ENCODE measurements around the gene AQP11.
"Not testable (repeated sequence)": the region's sequence is repeated elsewhere in the genome, so short reads cannot be mapped to it uniquely, and the experiment has no call there.

AQP11 gene

GRCh38 chr11:77630157-77630710 lies 40.5 kb downstream of the AQP11 start:
- 95 to 96% methylated on average over 3 to 4 of the region's 4 CpGs for WGBS, 2 experiments
- H3K36me3 ChIP-seq (ENCODE audit: control insufficient read depth, insufficient read depth, low read length): peaks cover 24% of the 10 kb centered on the region
- no peak overlapping the region for H3K27ac ChIP-seq (ENCODE audit: insufficient read depth, low read depth, low read length, poor library complexity, severe bottlenecking)
- H3K4me1 ChIP-seq (ENCODE audit: control insufficient read depth, insufficient read depth, low read length): no peaks in the 10 kb centered on the region
- no peaks in the 10 kb centered on the region for H3K9me3 ChIP-seq (ENCODE audit: control insufficient read depth, low read length)
- no peaks in the 10 kb centered on the region for H3K27me3 ChIP-seq (ENCODE audit: control insufficient read depth, insufficient read depth, low read length, poor library complexity, severe bottlenecking)
- no peak overlapping the region for H3K4me3 ChIP-seq (ENCODE audit: insufficient read depth, low read depth, low read length)

- not testable (repeated sequence) for H3K36me3 ChIP-seq (ENCODE audit: control insufficient read depth, insufficient read depth, low read length); H3K9me3 ChIP-seq (ENCODE audit: control insufficient read depth, low read length); H3K4me3 ChIP-seq (ENCODE audit: insufficient read depth, low read depth, low read length); H3K4me1 ChIP-seq (ENCODE audit: control insufficient read depth, insufficient read depth, low read length); H3K27ac ChIP-seq (ENCODE audit: insufficient read depth, low read depth, low read length, poor library complexity, severe bottlenecking); H3K27me3 ChIP-seq (ENCODE audit: control insufficient read depth, insufficient read depth, low read length, poor library complexity, severe bottlenecking)
- WGBS, 2 experiments: 89 to 93% methylated on average over 5 of the region's 5 CpGs
Observed at GRCh38 chr11:77633926-77634325, 44.2 kb downstream of the AQP11 start.

GRCh38 chr11:77636731-77637344 lies 47.1 kb downstream of the AQP11 start:
- no peak overlapping the region for H3K27ac ChIP-seq (ENCODE audit: insufficient read depth, low read depth, low read length, poor library complexity, severe bottlenecking)
- H3K4me1 ChIP-seq (ENCODE audit: control insufficient read depth, insufficient read depth, low read length): peaks cover 7% of the 10 kb centered on the region
- peak overlapping the region; percentile 79 for H3K4me3 ChIP-seq (ENCODE audit: insufficient read depth, low read depth, low read length)
- H3K27me3 ChIP-seq (ENCODE audit: control insufficient read depth, insufficient read depth, low read length, poor library complexity, severe bottlenecking): no peaks in the 10 kb centered on the region
- WGBS, 2 experiments: 9 to 13% methylated on average over 12 to 14 of the region's 14 CpGs
- H3K36me3 ChIP-seq (ENCODE audit: control insufficient read depth, insufficient read depth, low read length): peaks cover 3% of the 10 kb centered on the region
- no peaks in the 10 kb centered on the region for H3K9me3 ChIP-seq (ENCODE audit: control insufficient read depth, low read length)

GRCh38 chr11:77637345-77638165 lies 47.8 kb downstream of the AQP11 start, which contains the start of gene CLNS1A:
Gene CLNS1A (minus strand): TSS chr11:77637794. CDS start chr11:77637714, 80 bp downstream.
- 1% methylated on average over 41 of the region's 41 CpGs for WGBS, 2 experiments
- Histone ChIP-seq H3K36me3 (ENCODE audit: control insufficient read depth, insufficient read depth, low read length) (peaks cover 3% of the 10 kb centered on the region), H3K27ac (ENCODE audit: insufficient read depth, low read depth, low read length, poor library complexity, severe bottlenecking) (peak within 1 kb of the TSS; percentile 78), H3K4me1 (ENCODE audit: control insufficient read depth, insufficient read depth, low read length) (peaks cover 7% of the 10 kb centered on the region), H3K4me3 (ENCODE audit: insufficient read depth, low read depth, low read length) (peak within 1 kb of the TSS; percentile 79), H3K27me3 (ENCODE audit: control insufficient read depth, insufficient read depth, low read length, poor library complexity, severe bottlenecking) (no peaks in the 10 kb centered on the region), H3K9me3 (ENCODE audit: control insufficient read depth, low read length) (no peaks in the 10 kb centered on the region)

- no peak overlapping the region for H3K27ac ChIP-seq (ENCODE audit: insufficient read depth, low read depth, low read length, poor library complexity, severe bottlenecking)
- no peaks in the 10 kb centered on the region for H3K9me3 ChIP-seq (ENCODE audit: control insufficient read depth, low read length)
- no peaks in the 10 kb centered on the region for H3K4me1 ChIP-seq (ENCODE audit: control insufficient read depth, insufficient read depth, low read length)
- H3K36me3 ChIP-seq (ENCODE audit: control insufficient read depth, insufficient read depth, low read length): no peaks in the 10 kb centered on the region
- WGBS, 2 experiments: 91 to 94% methylated on average over 2 of the region's 2 CpGs
- H3K27me3 ChIP-seq (ENCODE audit: control insufficient read depth, insufficient read depth, low read length, poor library complexity, severe bottlenecking): no peaks in the 10 kb centered on the region
- H3K4me3 ChIP-seq (ENCODE audit: insufficient read depth, low read depth, low read length): no peak overlapping the region
Observed at GRCh38 chr11:77642228-77642627, 52.5 kb downstream of the AQP11 start.

GRCh38 chr11:77644887-77645286 lies 55.1 kb downstream of the AQP11 start:
- no peak overlapping the region for H3K27ac ChIP-seq (ENCODE audit: insufficient read depth, low read depth, low read length, poor library complexity, severe bottlenecking)
- no peaks in the 10 kb centered on the region for H3K36me3 ChIP-seq (ENCODE audit: control insufficient read depth, insufficient read depth, low read length)
- H3K4me1 ChIP-seq (ENCODE audit: control insufficient read depth, insufficient read depth, low read length): no peaks in the 10 kb centered on the region
- no peaks in the 10 kb centered on the region for H3K9me3 ChIP-seq (ENCODE audit: control insufficient read depth, low read length)
- 93 to 100% methylated on average over 1 of the region's 1 CpG for WGBS, 2 experiments
- no peak overlapping the region for H3K4me3 ChIP-seq (ENCODE audit: insufficient read depth, low read depth, low read length)
- no peaks in the 10 kb centered on the region for H3K27me3 ChIP-seq (ENCODE audit: control insufficient read depth, insufficient read depth, low read length, poor library complexity, severe bottlenecking)

GRCh38 chr11:77647654-77648305 lies 58.0 kb downstream of the AQP11 start:
- Histone ChIP-seq H3K27ac (ENCODE audit: insufficient read depth, low read depth, low read length, poor library complexity, severe bottlenecking) (no peak overlapping the region), H3K4me1 (ENCODE audit: control insufficient read depth, insufficient read depth, low read length) (no peaks in the 10 kb centered on the region), H3K4me3 (ENCODE audit: insufficient read depth, low read depth, low read length) (no peak overlapping the region), H3K27me3 (ENCODE audit: control insufficient read depth, insufficient read depth, low read length, poor library complexity, severe bottlenecking) (no peaks in the 10 kb centered on the region), H3K36me3 (ENCODE audit: control insufficient read depth, insufficient read depth, low read length) (no peaks in the 10 kb centered on the region), H3K9me3 (ENCODE audit: control insufficient read depth, low read length) (no peaks in the 10 kb centered on the region)
- WGBS, 2 experiments: 88 to 96% methylated on average over 2 to 3 of the region's 3 CpGs

GRCh38 chr11:77650123-77650522 lies 60.4 kb downstream of the AQP11 start:
- Histone ChIP-seq H3K27me3 (ENCODE audit: control insufficient read depth, insufficient read depth, low read length, poor library complexity, severe bottlenecking) (no peaks in the 10 kb centered on the region), H3K4me3 (ENCODE audit: insufficient read depth, low read depth, low read length) (no peak overlapping the region), H3K4me1 (ENCODE audit: control insufficient read depth, insufficient read depth, low read length) (no peaks in the 10 kb centered on the region), H3K27ac (ENCODE audit: insufficient read depth, low read depth, low read length, poor library complexity, severe bottlenecking) (no peak overlapping the region), H3K9me3 (ENCODE audit: control insufficient read depth, low read length) (no peaks in the 10 kb centered on the region), H3K36me3 (ENCODE audit: control insufficient read depth, insufficient read depth, low read length) (no peaks in the 10 kb centered on the region)
- WGBS, 2 experiments: 76 to 93% methylated on average over 3 of the region's 3 CpGs

- WGBS, 2 experiments: 77 to 84% methylated on average over 3 to 4 of the region's 4 CpGs
- H3K27me3 ChIP-seq (ENCODE audit: control insufficient read depth, insufficient read depth, low read length, poor library complexity, severe bottlenecking): no peaks in the 10 kb centered on the region
- H3K36me3 ChIP-seq (ENCODE audit: control insufficient read depth, insufficient read depth, low read length): no peaks in the 10 kb centered on the region
- no peak overlapping the region for H3K27ac ChIP-seq (ENCODE audit: insufficient read depth, low read depth, low read length, poor library complexity, severe bottlenecking)
- H3K9me3 ChIP-seq (ENCODE audit: control insufficient read depth, low read length): no peaks in the 10 kb centered on the region
- no peaks in the 10 kb centered on the region for H3K4me1 ChIP-seq (ENCODE audit: control insufficient read depth, insufficient read depth, low read length)
- H3K4me3 ChIP-seq (ENCODE audit: insufficient read depth, low read depth, low read length): no peak overlapping the region
Observed at GRCh38 chr11:77654770-77655434, 65.1 kb downstream of the AQP11 start.

All from ectodermal cell (in vitro differentiated cells).